ENCODE data around the gene CYP27A1. TPM values are rescaled to one million over a fixed set of nuclear protein-coding genes. Genes with fewer than 3 reads are reported as not detected.

The CYP27A1 gene
- total and polyA plus RNA-seq, 9 donors: 22.0 to 59.5 (median 34.4) TPM

- no peak overlapping the region for H3K27ac ChIP-seq
- TF ChIP-seq EP300 (IDR thresholded peaks at IDR 0.05): no peak
- no peak for TF ChIP-seq POLR2A (IDR thresholded peaks at IDR 0.05)
- no peak for TF ChIP-seq CTCF (IDR thresholded peaks at IDR 0.05)
- 15 to 19% (median 18%) methylated on average over 49 to 51 of the region's 51 CpGs for WGBS, 3 donors
- H3K4me1 ChIP-seq (ENCODE audit: insufficient read depth): peaks cover 5% of the 10 kb centered on the region
- no peaks in the 10 kb centered on the region for H3K27me3 ChIP-seq
- no peak overlapping the region for H3K4me3 ChIP-seq
- H3K9me3 ChIP-seq: no peaks in the 10 kb centered on the region
- peak in 1 of 5 donors; percentile 25 for DNase-seq
- H3K36me3 ChIP-seq: no peaks in the 10 kb centered on the region
- intact Hi-C loops (cut with DNase I): loop anchor here in 1 of 4 donors (10.0 kb wide), 1 partner anchor 144 kb away; the partner anchor contains the start of gene TTLL4
Measured at GRCh38 chr2:218858671-218859555, 77.0 kb downstream of the CYP27A1 start.

DNA sequence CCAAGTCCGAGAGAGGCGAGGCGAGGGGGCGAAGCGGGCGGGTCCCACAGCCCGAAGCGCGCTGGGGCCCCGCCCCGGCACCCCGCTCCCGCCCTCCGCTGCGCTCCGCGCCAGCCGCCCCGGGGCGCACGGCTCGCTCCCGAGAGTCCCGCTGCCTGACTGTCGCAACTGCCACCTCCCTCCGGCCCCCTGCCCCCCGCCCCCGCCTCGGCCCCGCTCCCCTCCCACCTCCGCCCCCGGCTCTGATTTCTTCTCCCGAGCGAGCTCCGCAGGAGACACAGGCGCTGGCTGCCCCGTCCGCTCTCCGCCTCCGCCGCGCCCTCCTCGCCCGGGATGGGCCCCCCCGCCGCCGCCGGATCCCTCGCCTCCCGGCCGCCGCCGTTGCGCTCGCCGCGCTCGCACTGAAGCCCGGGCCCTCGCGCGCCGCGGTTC, 77.6 kb downstream of the CYP27A1 start, which contains the start of gene WNT6:
Gene WNT6, plus strand, starts transcription at position 250 of the 432 bp plus-strand sequence. CDS start 233 bp downstream, outside the sequence.
- Histone ChIP-seq H3K27me3 (no peaks in the 10 kb centered on the region), H3K27ac (peak within 1 kb of the TSS in 1 of 2 donors; percentile 13)
- intact Hi-C loops (cut with DNase I): loop anchor here in 1 of 4 donors (10.0 kb wide), 1 partner anchor 145 kb away; the partner anchor contains the start of gene TTLL4

DNA sequence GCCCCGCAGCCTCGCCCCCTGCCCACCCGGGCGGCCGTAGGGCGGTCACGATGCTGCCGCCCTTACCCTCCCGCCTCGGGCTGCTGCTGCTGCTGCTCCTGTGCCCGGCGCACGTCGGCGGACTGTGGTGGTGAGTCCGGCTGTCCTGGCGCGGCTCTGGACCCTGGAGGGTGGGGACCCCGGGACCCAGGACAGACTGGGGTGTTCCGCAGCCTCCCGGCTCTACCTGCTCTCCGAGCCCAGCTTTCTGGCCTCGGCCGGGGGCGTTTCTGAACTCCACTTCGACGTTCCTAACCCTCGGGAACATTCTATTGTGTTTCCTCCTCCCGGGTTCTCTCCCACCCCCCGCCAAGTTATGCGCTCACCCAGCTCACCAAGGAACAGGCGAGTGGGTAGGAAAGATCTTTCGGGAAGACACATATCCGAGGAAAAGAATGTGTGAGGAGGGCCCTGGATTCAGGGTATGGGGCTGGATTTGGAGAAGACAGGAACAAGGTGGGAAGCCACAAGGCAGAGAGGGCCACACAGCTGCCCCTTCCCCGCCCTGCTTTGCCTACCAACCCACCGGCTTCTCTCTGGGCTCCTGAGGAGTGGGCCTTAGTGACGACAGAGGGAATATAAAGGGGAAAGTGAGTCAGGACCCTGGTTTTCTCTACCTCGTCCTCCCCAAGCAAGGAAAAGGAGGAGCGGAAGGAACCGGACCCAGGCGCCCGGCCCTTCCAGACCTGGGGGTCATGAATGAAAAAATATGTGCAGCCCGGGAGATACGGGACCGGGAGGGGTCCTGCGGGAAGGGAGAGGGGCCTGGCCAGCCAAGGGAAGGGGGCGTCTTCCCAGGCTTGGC, 78.3 kb downstream of the CYP27A1 start:
- 2% methylated on average over 30 to 47 of the region's 47 CpGs for WGBS, 3 donors
- no peaks in the 10 kb centered on the region for H3K36me3 ChIP-seq
- no peaks in the 10 kb centered on the region for H3K27me3 ChIP-seq
- TF ChIP-seq EP300 (IDR thresholded peaks at IDR 0.05): no peak
- no peak for TF ChIP-seq CTCF (IDR thresholded peaks at IDR 0.05)
- TF ChIP-seq POLR2A (IDR thresholded peaks at IDR 0.05): no peak
- H3K4me3 ChIP-seq: peak overlapping the region; percentile 25
- intact Hi-C loops (cut with DNase I): loop anchor here in 1 of 4 donors (10.0 kb wide), 1 partner anchor 145 kb away; the partner anchor contains the start of gene TTLL4
- H3K9me3 ChIP-seq: no peaks in the 10 kb centered on the region
- H3K4me1 ChIP-seq (ENCODE audit: insufficient read depth): peaks cover 5% of the 10 kb centered on the region
- peak overlapping the region in 1 of 2 donors; percentile 13 for H3K27ac ChIP-seq
- peak in 2 of 5 donors; percentile 36 to 48 for DNase-seq

More for the DNA sequence above, 77.6 kb downstream of the CYP27A1 start, which contains the start of gene WNT6:
- WGBS, 3 donors: 1 to 3% (median 1%) methylated on average over 12 to 64 of the region's 64 CpGs
- peak within 1 kb of the TSS; percentile 25 for H3K4me3 ChIP-seq
- H3K9me3 ChIP-seq: no peaks in the 10 kb centered on the region
- TF ChIP-seq CTCF (IDR thresholded peaks at IDR 0.05) (no peak), EP300 (IDR thresholded peaks at IDR 0.05) (no peak), POLR2A (IDR thresholded peaks at IDR 0.05) (no peak)
- no peak for DNase-seq
- no peaks in the 10 kb centered on the region for H3K36me3 ChIP-seq
- H3K4me1 ChIP-seq (ENCODE audit: insufficient read depth): peaks cover 5% of the 10 kb centered on the region

GRCh38 chr2:218860950-218861381, 79.0 kb downstream of the CYP27A1 start:
- no peaks in the 10 kb centered on the region for H3K9me3 ChIP-seq
- no peak overlapping the region for H3K27ac ChIP-seq
- H3K4me3 ChIP-seq: no peak overlapping the region
- intact Hi-C loops (cut with DNase I): no loop called here
- DNase-seq: peak; percentile 51 to 76 (median 64)
- no peaks in the 10 kb centered on the region for H3K36me3 ChIP-seq
- TF ChIP-seq POLR2A (IDR thresholded peaks at IDR 0.05) (no peak), EP300 (IDR thresholded peaks at IDR 0.05) (no peak), CTCF (IDR thresholded peaks at IDR 0.05) (no peak)
- 1 to 3% (median 1%) methylated on average over 21 of the region's 21 CpGs for WGBS, 3 donors
- H3K4me1 ChIP-seq (ENCODE audit: insufficient read depth): peaks cover 5% of the 10 kb centered on the region
- no peaks in the 10 kb centered on the region for H3K27me3 ChIP-seq
